DND-41 (cell line): Measurements from ENCODE around the gene TGFBR2.

Source experiments
- EZH2 ChIP-seq: IDR thresholded peaks from 3 replicates; pipeline ENCODE4 v1.6.1; 2012; ENCODE audit warnings: borderline replicate concordance, low read depth, mild to moderate bottlenecking, moderate library complexity, low read length, inconsistent platforms; ENCODE audit not compliant: severe bottlenecking
- TF ChIP-seq, protein P1 (sequence below): IDR thresholded peaks from 2 replicates; pipeline ENCODE4 v1.5.1; 2012; ENCODE audit warnings: borderline replicate concordance, low read length, moderate library complexity, mild to moderate bottlenecking; ENCODE audit not compliant: poor library complexity, severe bottlenecking; ENCODE audit errors: extremely low read depth

DNA sequence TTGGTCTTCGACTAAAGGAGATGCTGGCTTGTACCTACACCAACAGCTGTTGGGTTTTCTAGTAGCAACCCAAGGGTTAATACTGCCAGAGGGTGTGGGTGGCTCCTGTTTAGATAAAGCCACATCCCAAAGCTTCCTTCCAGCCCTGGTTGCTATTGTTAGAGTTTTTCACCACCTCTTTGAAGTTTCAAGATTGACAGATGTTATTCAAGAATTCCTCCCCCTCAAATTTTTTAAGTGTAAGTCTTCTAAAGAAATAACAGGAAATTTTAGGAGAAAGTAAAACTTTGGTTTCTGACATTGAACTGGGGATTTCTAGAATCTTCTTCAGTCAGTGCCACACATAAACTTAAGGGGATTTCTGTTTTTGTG lies 60.9 kb downstream of the TGFBR2 start:
- TF ChIP-seq, protein P1, sequence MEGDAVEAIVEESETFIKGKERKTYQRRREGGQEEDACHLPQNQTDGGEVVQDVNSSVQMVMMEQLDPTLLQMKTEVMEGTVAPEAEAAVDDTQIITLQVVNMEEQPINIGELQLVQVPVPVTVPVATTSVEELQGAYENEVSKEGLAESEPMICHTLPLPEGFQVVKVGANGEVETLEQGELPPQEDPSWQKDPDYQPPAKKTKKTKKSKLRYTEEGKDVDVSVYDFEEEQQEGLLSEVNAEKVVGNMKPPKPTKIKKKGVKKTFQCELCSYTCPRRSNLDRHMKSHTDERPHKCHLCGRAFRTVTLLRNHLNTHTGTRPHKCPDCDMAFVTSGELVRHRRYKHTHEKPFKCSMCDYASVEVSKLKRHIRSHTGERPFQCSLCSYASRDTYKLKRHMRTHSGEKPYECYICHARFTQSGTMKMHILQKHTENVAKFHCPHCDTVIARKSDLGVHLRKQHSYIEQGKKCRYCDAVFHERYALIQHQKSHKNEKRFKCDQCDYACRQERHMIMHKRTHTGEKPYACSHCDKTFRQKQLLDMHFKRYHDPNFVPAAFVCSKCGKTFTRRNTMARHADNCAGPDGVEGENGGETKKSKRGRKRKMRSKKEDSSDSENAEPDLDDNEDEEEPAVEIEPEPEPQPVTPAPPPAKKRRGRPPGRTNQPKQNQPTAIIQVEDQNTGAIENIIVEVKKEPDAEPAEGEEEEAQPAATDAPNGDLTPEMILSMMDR = no peak
- TF ChIP-seq EZH2 = no peak
